Neuronal stem cell (in vitro differentiated cells): Measurements from ENCODE around the gene TARS1.

Experiments used
- DNase-seq: peaks from one replicate; pipeline ENCODE4 v3.0.0-alpha.2; 2013; ENCODE audit warnings: low spot score
- H2AFZ ChIP-seq: one replicate; pipeline ENCODE4 v1.6.1; 2013; ENCODE audit warnings: mild to moderate bottlenecking, low read length, inconsistent platforms
- H2AK5ac ChIP-seq: 2 replicates; pipeline ENCODE4 v1.6.1; 2013; ENCODE audit warnings: low read depth, mild to moderate bottlenecking, inconsistent platforms, low read length, moderate library complexity, mixed read lengths
- H2BK120ac ChIP-seq: 2 replicates; pipeline ENCODE4 v1.6.1; 2013; ENCODE audit warnings: low read depth, mild to moderate bottlenecking, inconsistent platforms, low read length, moderate library complexity, mixed read lengths
- H2BK12ac ChIP-seq: one replicate; pipeline ENCODE4 v1.6.1; 2013; ENCODE audit warnings: low read length, inconsistent platforms
- H2BK15ac ChIP-seq: 2 replicates; pipeline ENCODE4 v1.6.1; 2013; ENCODE audit warnings: mild to moderate bottlenecking, low read length, inconsistent platforms, mixed read lengths
- H2BK5ac ChIP-seq: one replicate; pipeline ENCODE4 v1.6.1; 2013; ENCODE audit warnings: inconsistent platforms, mild to moderate bottlenecking, low read length, moderate library complexity
- H3K14ac ChIP-seq: one replicate; pipeline ENCODE4 v1.6.1; 2013; ENCODE audit warnings: low read length, inconsistent platforms
- H3K18ac ChIP-seq: 2 replicates; pipeline ENCODE4 v1.6.1; 2013; ENCODE audit warnings: low read length, inconsistent platforms
- H3K23ac ChIP-seq: 2 replicates; pipeline ENCODE4 v1.6.1; 2013; ENCODE audit warnings: low read depth, mild to moderate bottlenecking, mixed read lengths, low read length, inconsistent platforms; ENCODE audit not compliant: poor library complexity
- H3K27ac ChIP-seq: replicated peaks from 3 replicates; pipeline ENCODE4 v1.5.1; 2013; ENCODE audit warnings: low read length, inconsistent platforms
- H3K27me3 ChIP-seq, 3 experiments: 2 replicates each; pipeline ENCODE4 v1.6.1; 2013; ENCODE audit warnings: low read length in 3 of 3, mild to moderate bottlenecking in 2 of 3, inconsistent platforms in 1 of 3, low read depth in 1 of 3, mixed read lengths in 1 of 3, moderate library complexity in 1 of 3; ENCODE audit not compliant: control insufficient read depth in 3 of 3, insufficient read depth in 3 of 3
- H3K36me3 ChIP-seq, 2 donors: replicated peaks in 1 of 2; 2 replicates each; pipeline ENCODE4 v1.6.1; 2013; ENCODE audit warnings: low read length in 2 of 2; ENCODE audit not compliant: control insufficient read depth in 2 of 2, insufficient read depth in 2 of 2
- H3K4ac ChIP-seq: 2 replicates; pipeline ENCODE4 v1.6.1; 2013; ENCODE audit warnings: inconsistent platforms, mild to moderate bottlenecking, low read length, moderate library complexity
- H3K4me1 ChIP-seq, 2 donors: 1 replicate in 1 of 2; 2 replicates in 1 of 2; pipeline ENCODE4 v1.6.1; 2013; ENCODE audit warnings: low read length in 2 of 2, low read depth in 1 of 2; ENCODE audit not compliant: control insufficient read depth in 2 of 2, insufficient read depth in 1 of 2
- H3K4me2 ChIP-seq: one replicate; pipeline ENCODE4 v1.6.1; 2013; ENCODE audit warnings: mild to moderate bottlenecking, low read length, inconsistent platforms; ENCODE audit not compliant: insufficient read depth, poor library complexity, severe bottlenecking
- H3K4me3 ChIP-seq, 2 donors: 2 replicates each; pipeline ENCODE4 v1.5.1; 2013; ENCODE audit warnings: low read length in 2 of 2, mild to moderate bottlenecking in 2 of 2, inconsistent platforms in 1 of 2, moderate library complexity in 1 of 2
- H3K79me1 ChIP-seq: one replicate; pipeline ENCODE4 v1.6.1; 2013; ENCODE audit warnings: low read depth, mild to moderate bottlenecking, inconsistent platforms, low read length, moderate library complexity
- H3K9ac ChIP-seq: one replicate; pipeline ENCODE4 v1.6.1; 2013; ENCODE audit warnings: mild to moderate bottlenecking, low read depth, low read length, inconsistent platforms; ENCODE audit not compliant: poor library complexity
- H3K9me3 ChIP-seq, 2 donors: replicated peaks in 1 of 2; 2 replicates each; pipeline versions ENCODE3 to v1.6.1; 2013; ENCODE audit warnings: low read length in 2 of 2, mild to moderate bottlenecking in 2 of 2, inconsistent platforms in 1 of 2, low read depth in 1 of 2, mixed read lengths in 1 of 2, moderate library complexity in 1 of 2; ENCODE audit not compliant: control insufficient read depth in 2 of 2, insufficient read depth in 1 of 2
- H4K8ac ChIP-seq: one replicate; pipeline ENCODE4 v1.6.1; 2013; ENCODE audit warnings: low read depth, mild to moderate bottlenecking, inconsistent platforms, low read length, moderate library complexity
- H4K91ac ChIP-seq: one replicate; pipeline ENCODE4 v1.6.1; 2013; ENCODE audit warnings: low read length, low read depth, mild to moderate bottlenecking, inconsistent platforms; ENCODE audit not compliant: poor library complexity
- WGBS, 2 donors: extraction: QIAGEN DNeasy Blood & Tissue Kit; methylation state at CpG; one replicate each; pipeline ENCODE4 v1.1.7; 2013; ENCODE audit warnings: missing lambda C conversion rate in 2 of 2, mixed read lengths in 1 of 2; ENCODE audit not compliant: insufficient read length in 2 of 2, insufficient replicate concordance in 1 of 2; ENCODE audit errors: extremely low coverage in 2 of 2; 5-methylcytosine and 5-hydroxymethylcytosine counted together

Gene TARS1

GRCh38 chr5:33482335-33482734, 41.6 kb downstream of the TARS1 start:
- H3K9me3 ChIP-seq, result no peaks in the 10 kb centered on the region
- no peak overlapping the region for H2AFZ ChIP-seq
- no peak overlapping the region for H3K27ac ChIP-seq
- H3K9ac ChIP-seq, result no peak overlapping the region
- H3K4me3 ChIP-seq, result no peak overlapping the region
- peaks cover 1% of the 10 kb centered on the region for H3K79me1 ChIP-seq
- H4K91ac ChIP-seq, result no peak overlapping the region
- H3K27me3 ChIP-seq, result no peaks in the 10 kb centered on the region
- no peak overlapping the region for H3K4ac ChIP-seq
- H3K18ac ChIP-seq, result no peak overlapping the region
- H2BK15ac ChIP-seq, result no peak overlapping the region
- no peak overlapping the region for H3K4me2 ChIP-seq
- peaks cover 0 to 5% of the 10 kb centered on the region in 2 donors for H3K4me1 ChIP-seq
- H2BK120ac ChIP-seq, result no peak overlapping the region
- H2AK5ac ChIP-seq, result no peak overlapping the region
- H3K14ac ChIP-seq, result no peak overlapping the region
- no CpG with 5 or more reads among the region's 7 CpGs for WGBS, 2 donors
- H2BK12ac ChIP-seq, result no peak overlapping the region
- no peak overlapping the region for H3K23ac ChIP-seq
- H4K8ac ChIP-seq, result no peak overlapping the region
- DNase-seq, result peak; percentile 15
- H3K36me3 ChIP-seq, result peaks cover 0 to 21% of the 10 kb centered on the region in 2 donors
- no peak overlapping the region for H2BK5ac ChIP-seq

- WGBS, 2 donors, result no CpG with 5 or more reads among the region's 3 CpGs
- Histone ChIP-seq H2BK15ac (no peak overlapping the region), H3K27ac (no peak overlapping the region), H3K9ac (no peak overlapping the region), H3K79me1 (no peaks in the 10 kb centered on the region), H3K4me3 (no peak overlapping the region), H3K4me1 (peaks cover 0 to 9% of the 10 kb centered on the region in 2 donors), H3K9me3 (peaks cover 3 to 6% of the 10 kb centered on the region in 2 donors), H2AK5ac (no peak overlapping the region), H3K14ac (no peak overlapping the region), H2BK120ac (no peak overlapping the region), H3K4ac (no peak overlapping the region), H3K23ac (no peak overlapping the region), H4K8ac (no peak overlapping the region), H3K36me3 (no peaks in the 10 kb centered on the region), H3K18ac (no peak overlapping the region), H2AFZ (no peak overlapping the region), H4K91ac (no peak overlapping the region), H3K27me3 (no peaks in the 10 kb centered on the region), H3K4me2 (no peak overlapping the region), H2BK12ac (no peak overlapping the region), H2BK5ac (no peak overlapping the region)
- DNase-seq, result no peak
Observed at GRCh38 chr5:33487236-33487635, 46.5 kb downstream of the TARS1 start.

GRCh38 chr5:33488558-33489355, 48.0 kb downstream of the TARS1 start:
- Histone ChIP-seq H2BK5ac (no peak overlapping the region), H3K4me3 (no peak overlapping the region), H2BK12ac (no peak overlapping the region), H3K9me3 (peaks cover 3 to 6% of the 10 kb centered on the region in 2 donors), H3K14ac (no peak overlapping the region), H3K79me1 (no peaks in the 10 kb centered on the region), H2BK15ac (peak overlapping the region; percentile 32), H3K18ac (peak overlapping the region; percentile 85), H3K27me3 (no peaks in the 10 kb centered on the region), H3K4ac (no peak overlapping the region), H2BK120ac (peak overlapping the region; percentile 30), H3K4me2 (no peak overlapping the region), H3K23ac (no peak overlapping the region), H2AFZ (no peak overlapping the region), H4K91ac (no peak overlapping the region), H2AK5ac (peak overlapping the region; percentile 42), H3K27ac (no peak overlapping the region), H3K9ac (no peak overlapping the region), H3K4me1 (peaks cover 1 to 4% of the 10 kb centered on the region in 2 donors), H4K8ac (no peak overlapping the region), H3K36me3 (no peaks in the 10 kb centered on the region)
- no CpG with 5 or more reads among the region's 19 CpGs for WGBS, 2 donors
- no peak for DNase-seq

- H3K4me2 ChIP-seq, result no peak overlapping the region
- H2BK15ac ChIP-seq, result no peak overlapping the region
- H3K4me3 ChIP-seq, result no peak overlapping the region
- no peak overlapping the region for H2AK5ac ChIP-seq
- H3K14ac ChIP-seq, result no peak overlapping the region
- H3K9me3 ChIP-seq, result peaks cover 3 to 6% of the 10 kb centered on the region in 2 donors
- no peak overlapping the region for H4K91ac ChIP-seq
- no peak overlapping the region for H2AFZ ChIP-seq
- H3K27me3 ChIP-seq, result no peaks in the 10 kb centered on the region
- no peak overlapping the region for H2BK5ac ChIP-seq
- H3K4ac ChIP-seq, result no peak overlapping the region
- H3K27ac ChIP-seq, result no peak overlapping the region
- no peak overlapping the region for H2BK120ac ChIP-seq
- H3K36me3 ChIP-seq, result no peaks in the 10 kb centered on the region
- H3K79me1 ChIP-seq, result no peaks in the 10 kb centered on the region
- no CpG with 5 or more reads among the region's 6 CpGs for WGBS, 2 donors
- no peak overlapping the region for H3K23ac ChIP-seq
- H4K8ac ChIP-seq, result no peak overlapping the region
- peaks cover 5 to 6% of the 10 kb centered on the region in 2 donors for H3K4me1 ChIP-seq
- no peak for DNase-seq
- H3K9ac ChIP-seq, result no peak overlapping the region
- H3K18ac ChIP-seq, result no peak overlapping the region
- H2BK12ac ChIP-seq, result no peak overlapping the region
Observed at GRCh38 chr5:33489481-33490067, 48.8 kb downstream of the TARS1 start.
